ENCODE measurements around the gene TMC3. TPM values are rescaled to one million over a fixed set of nuclear protein-coding genes. Genes with fewer than 3 reads are reported as not detected.
A peak's percentile ranks its signal among the peaks of the same experiment; 100 is the strongest.
"Not testable (repeated sequence)": the region's sequence is repeated elsewhere in the genome, so short reads cannot be mapped to it uniquely, and the experiment has no call there.

The TMC3 gene
- total RNA-seq, 2 donors from 2014 or later = not detected

DNA sequence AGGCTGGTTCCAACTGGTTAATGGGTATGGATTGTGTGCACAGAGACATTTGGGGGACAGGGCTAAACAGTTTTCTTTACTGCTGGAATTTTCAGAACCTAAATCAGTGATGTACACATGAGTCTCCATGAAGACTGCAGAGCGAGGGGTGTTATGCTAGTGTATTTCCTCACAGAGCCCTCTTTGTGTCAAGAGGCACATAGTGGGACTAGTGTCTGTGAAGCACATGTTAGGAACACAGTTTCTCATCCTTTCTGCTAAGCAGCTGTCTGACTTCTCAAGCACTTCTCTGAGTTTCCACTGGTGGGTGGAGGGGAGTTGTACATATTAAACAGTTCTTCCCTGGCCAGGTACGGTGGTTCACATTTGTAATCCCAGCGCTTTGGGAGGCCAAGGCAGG lies 40.6 kb downstream of the TMC3 start:
- DNase-seq (ENCODE audit: low spot score) (no peak), ATAC-seq (no peak)
- Mint-ChIP-seq H3K27me3 (no peaks in the 10 kb centered on the region), H3K36me3 (no peaks in the 10 kb centered on the region), H3K4me3 (no peak overlapping the region), H3K27ac (peak overlapping the region in 1 of 2 donors; percentile 3), H3K9me3 (no peaks in the 10 kb centered on the region), H3K4me1 (ENCODE audit: low read depth in 2 of 2) (peaks cover 14% of the 10 kb centered on the region in 2 donors)

DNA sequence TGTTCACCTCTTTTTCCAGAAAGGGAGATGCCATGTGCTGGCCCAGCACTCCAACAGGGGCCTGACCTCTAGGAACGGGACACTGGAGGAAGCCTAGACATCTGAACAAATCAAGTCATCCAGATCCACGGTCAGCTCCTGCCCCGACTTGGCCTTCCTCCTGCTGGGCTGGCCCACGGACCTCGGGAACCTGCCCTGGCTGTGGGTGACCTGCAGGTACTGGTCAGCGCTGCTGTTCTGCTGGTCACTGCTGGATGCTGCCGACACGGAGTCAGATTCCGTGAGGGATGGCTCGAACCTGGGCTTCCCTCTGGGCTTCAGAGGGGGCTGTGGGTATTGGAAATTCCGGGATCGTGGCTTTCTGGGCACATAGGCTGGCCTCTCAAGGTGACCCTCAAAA lies 41.7 kb downstream of the TMC3 start:
- no peak for ATAC-seq
- Mint-ChIP-seq H3K27me3 (no peaks in the 10 kb centered on the region), H3K4me1 (ENCODE audit: low read depth in 2 of 2) (peaks cover 8 to 13% of the 10 kb centered on the region in 2 donors), H3K27ac (peak overlapping the region in 1 of 2 donors; percentile 31), H3K36me3 (no peaks in the 10 kb centered on the region), H3K4me3 (no peak overlapping the region), H3K9me3 (no peaks in the 10 kb centered on the region)
- no peak for DNase-seq (ENCODE audit: low spot score)

DNA sequence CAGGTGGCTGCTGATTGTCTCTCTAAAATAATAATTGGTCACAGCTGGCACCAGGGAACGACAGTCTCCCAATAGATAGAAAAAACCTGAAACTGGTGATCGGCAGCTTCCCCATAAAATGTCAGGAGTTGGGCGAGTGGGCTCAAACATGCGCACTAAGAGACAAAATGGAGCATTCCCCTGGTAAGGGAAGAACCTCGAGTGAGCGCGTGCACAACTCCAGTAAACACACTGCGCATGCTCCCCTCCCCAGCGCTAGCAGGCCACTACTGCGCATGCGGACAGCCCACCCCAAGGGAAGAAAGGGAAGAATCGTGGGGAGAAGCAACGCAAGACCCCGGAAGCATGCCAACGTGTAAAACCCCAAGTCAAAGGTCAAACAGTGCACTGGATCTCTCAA lies 42.4 kb downstream of the TMC3 start:
- H3K4me1 Mint-ChIP-seq (ENCODE audit: low read depth in 2 of 2) = peaks cover under 1 to 10% of the 10 kb centered on the region in 2 donors
- H3K27me3 Mint-ChIP-seq = no peaks in the 10 kb centered on the region
- no peaks in the 10 kb centered on the region for H3K9me3 Mint-ChIP-seq
- DNase-seq (ENCODE audit: low spot score) (no peak), ATAC-seq (no peak)
- H3K36me3 Mint-ChIP-seq = no peaks in the 10 kb centered on the region
- H3K4me3 Mint-ChIP-seq = no peak overlapping the region
- H3K27ac Mint-ChIP-seq = peak overlapping the region in 1 of 2 donors; percentile 23

DNA sequence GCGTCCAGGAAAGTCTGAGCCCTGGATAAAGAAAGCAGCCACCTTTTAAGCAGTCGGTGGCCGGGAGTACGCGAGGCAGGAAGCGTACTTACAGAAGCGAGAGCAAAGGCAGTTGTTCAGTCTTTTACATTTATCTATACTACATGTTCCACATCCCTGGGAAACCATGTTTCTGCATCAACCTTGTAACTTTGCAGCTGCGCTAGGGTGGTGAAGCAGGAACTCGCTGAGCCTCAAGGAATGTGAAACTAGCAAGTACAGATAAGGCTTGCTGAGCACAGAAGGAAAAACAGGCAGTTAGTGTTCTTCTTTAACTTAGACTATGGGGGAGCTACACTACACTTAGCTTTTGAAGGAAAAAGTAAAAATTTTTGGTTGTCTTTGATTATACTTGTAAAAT lies 42.9 kb downstream of the TMC3 start:
- H3K36me3 Mint-ChIP-seq; ATAC-seq; H3K4me3 Mint-ChIP-seq; H3K9me3 Mint-ChIP-seq; DNase-seq (ENCODE audit: low spot score); H3K4me1 Mint-ChIP-seq (ENCODE audit: low read depth in 2 of 2); H3K27me3 Mint-ChIP-seq: not testable (repeated sequence)
- peak overlapping the region in 1 of 2 donors; percentile 27 for H3K27ac Mint-ChIP-seq

DNA sequence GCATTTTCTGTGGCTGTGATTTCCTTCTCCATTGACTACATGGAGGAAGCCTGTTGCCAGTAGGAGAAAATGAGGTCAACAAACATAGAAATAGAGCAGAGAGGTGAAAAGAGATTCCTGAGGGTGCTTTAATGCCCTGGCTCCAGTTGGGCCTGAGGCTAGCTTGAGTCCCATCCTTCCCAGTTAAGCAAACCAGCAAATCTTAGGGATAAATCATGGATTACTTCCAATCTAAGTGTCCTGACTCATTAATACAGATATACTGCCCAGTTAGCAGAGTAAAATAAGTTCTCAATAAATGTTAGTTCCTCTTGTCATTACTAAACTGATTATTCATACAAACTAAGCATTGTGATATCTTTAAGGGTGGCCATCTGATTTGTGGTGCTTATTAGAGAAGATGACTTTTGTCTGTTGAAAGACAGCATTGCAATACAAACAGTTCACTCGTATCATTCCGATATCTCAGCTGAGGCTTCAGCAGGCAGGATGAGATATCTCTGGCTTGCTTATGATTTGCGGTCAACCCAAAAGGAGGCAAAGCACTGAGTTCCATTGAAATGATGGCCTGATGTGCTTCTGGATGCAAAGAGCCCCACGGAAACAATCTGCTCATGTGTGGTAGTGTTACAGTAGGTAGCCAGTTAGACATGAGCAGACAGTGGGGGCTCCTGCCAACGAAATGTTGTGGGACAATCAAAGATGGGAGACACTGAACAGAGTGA lies 43.5 kb downstream of the TMC3 start:
- Mint-ChIP-seq H3K27ac (peak overlapping the region in 1 of 2 donors; percentile 27), H3K4me3 (no peak overlapping the region), H3K9me3 (no peaks in the 10 kb centered on the region), H3K27me3 (no peaks in the 10 kb centered on the region), H3K36me3 (no peaks in the 10 kb centered on the region), H3K4me1 (ENCODE audit: low read depth in 2 of 2) (peaks cover 0 to 10% of the 10 kb centered on the region in 2 donors)
- ATAC-seq (no peak), DNase-seq (ENCODE audit: low spot score) (no peak)

DNA sequence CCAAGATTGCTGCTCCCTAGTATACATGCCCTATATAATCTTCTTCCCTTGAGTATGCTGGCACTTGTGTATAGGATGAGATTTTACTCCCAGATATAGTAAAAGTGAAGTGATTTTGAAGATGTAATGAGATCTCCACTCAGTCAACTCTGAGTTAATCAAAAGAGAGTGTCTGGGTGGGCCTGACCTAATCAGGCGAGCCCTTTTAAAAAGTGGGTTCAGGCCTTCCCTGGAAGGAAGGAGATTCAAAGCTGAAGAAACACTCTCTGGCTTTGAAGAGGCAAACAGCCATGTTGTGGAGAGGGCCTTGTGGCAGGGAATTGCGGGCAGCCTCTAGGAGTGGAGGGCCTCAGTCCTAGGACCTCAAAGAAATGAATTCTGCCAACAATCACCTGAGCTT lies 44.6 kb downstream of the TMC3 start:
- Mint-ChIP-seq H3K4me1 (ENCODE audit: low read depth in 2 of 2) (peaks cover 8 to 13% of the 10 kb centered on the region in 2 donors), H3K9me3 (no peaks in the 10 kb centered on the region), H3K27me3 (no peaks in the 10 kb centered on the region), H3K36me3 (no peaks in the 10 kb centered on the region), H3K4me3 (no peak overlapping the region), H3K27ac (no peak overlapping the region)
- no peak for ATAC-seq
- DNase-seq (ENCODE audit: low spot score) = no peak

DNA sequence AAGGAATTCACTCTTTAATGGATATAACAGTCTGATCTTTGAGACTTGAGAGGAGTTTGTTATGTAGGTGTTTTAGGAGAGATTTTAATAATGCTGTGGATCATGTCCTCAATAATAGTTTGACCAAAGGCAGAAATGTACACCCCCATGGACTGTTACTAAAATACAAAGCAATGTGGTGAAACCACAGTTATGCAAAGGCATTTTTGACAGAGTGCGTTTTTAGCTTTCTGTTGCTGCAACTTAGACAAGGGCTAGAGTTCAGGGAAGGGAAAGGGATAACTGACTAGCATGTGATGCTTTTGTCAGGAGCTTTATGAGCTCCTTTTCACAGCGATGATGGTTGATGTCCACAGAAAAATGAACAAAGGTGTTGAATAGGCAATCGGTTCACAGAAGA lies 46.5 kb downstream of the TMC3 start:
- Mint-ChIP-seq H3K9me3 (no peaks in the 10 kb centered on the region), H3K27me3 (no peaks in the 10 kb centered on the region), H3K36me3 (no peaks in the 10 kb centered on the region), H3K27ac (no peak overlapping the region), H3K4me3 (no peak overlapping the region), H3K4me1 (ENCODE audit: low read depth in 2 of 2) (peaks cover 22 to 28% of the 10 kb centered on the region in 2 donors)
- ATAC-seq = no peak
- no peak for DNase-seq (ENCODE audit: low spot score)

DNA sequence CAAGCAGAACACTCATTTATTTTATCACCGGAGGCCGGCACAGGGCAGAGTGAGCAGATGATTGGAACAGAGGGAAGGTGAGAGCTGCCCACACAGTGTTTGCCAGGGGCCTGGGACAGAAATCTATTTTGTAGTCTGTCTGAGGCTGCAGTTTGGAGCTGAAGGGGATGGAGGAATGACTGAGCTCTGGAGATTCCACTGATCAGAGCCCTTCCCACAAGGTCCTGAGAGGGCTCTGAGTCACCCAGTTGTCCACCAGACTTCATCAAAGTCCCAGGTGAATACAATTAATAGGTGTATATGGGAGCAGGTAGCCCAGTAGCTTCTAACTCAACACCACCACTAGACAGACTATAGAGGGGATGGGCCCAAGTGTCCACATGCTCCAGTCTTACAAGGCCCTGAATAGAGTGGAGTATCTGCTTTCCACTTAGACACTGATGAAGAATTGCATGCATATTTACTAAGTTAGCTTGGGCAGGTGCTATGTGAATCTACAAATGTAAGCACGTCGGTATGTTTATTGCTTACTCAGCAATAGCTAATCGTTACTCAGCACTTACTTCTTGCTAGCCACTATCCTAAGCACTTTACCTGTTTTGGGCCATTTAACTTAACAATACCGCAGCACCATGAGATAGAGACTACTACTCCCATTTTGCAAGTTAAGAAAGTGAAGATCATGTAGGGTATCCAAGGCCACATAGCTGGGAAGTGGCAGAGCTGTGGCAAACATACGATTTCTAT lies 47.4 kb downstream of the TMC3 start:
- Mint-ChIP-seq H3K27me3 (no peaks in the 10 kb centered on the region), H3K9me3 (no peaks in the 10 kb centered on the region), H3K4me1 (ENCODE audit: low read depth in 2 of 2) (peaks cover 26 to 32% of the 10 kb centered on the region in 2 donors), H3K27ac (no peak overlapping the region), H3K4me3 (no peak overlapping the region), H3K36me3 (no peaks in the 10 kb centered on the region)
- DNase-seq (ENCODE audit: low spot score) = no peak
- no peak for ATAC-seq

DNA sequence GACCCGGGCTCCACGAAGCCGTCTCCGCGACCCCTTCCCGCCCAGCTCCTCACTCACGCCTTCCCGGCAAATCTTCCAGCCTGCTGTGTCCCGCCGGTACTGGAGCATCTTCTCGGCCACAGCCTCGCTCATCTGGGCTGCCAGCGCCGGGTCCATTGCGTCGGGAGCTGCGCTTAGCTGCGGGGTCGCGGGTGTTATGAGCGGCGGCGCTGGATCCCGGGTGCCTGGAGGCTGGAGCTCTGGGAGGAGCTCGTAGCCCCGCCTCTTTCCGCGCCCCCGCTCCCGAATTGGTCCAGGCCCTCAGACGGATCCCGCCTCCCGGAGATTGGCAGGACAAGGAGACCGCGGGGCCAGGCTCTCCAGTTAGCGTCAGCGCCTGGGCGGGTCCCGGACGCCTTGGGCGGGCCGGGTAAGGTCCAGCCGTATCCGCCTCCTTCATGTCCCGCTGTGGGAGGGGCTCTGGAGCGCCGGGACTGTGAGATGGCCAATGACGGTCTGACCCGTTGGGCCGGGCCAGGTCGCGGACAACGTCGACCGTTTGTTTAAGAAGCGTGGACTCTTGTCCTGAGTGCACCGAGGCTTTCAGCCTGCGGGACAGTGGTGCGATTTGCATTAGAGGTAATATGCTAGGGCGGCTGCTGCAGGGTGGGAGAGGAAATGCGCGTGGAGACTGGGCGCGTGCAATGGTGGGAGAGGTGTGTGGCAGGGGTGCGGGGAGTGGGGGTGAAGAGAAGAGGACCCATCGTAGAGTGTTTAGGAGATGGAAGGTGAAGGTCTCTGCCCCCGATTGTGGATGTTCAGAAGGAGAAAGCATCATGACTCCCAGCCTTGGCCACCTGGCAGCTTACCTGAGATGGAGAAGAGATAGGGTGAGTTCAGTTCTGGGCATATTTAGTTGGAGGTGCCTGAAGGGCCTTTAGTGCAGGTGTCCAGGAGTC lies 49.8 kb downstream of the TMC3 start, which contains the start of gene STARD5:
Gene STARD5 (minus strand): TSS at position 198 of the 938 bp plus-strand sequence. CDS start 42 bp downstream, at position 156.
- DNase-seq (ENCODE audit: low spot score) (peak; percentile 99), ATAC-seq (peak; percentile 100)
- Mint-ChIP-seq H3K36me3 (no peaks in the 10 kb centered on the region), H3K9me3 (no peaks in the 10 kb centered on the region), H3K27ac (peak within 1 kb of the TSS; percentile 87 to 89), H3K4me1 (ENCODE audit: low read depth in 2 of 2) (peaks cover 26% of the 10 kb centered on the region in 2 donors), H3K4me3 (peak within 1 kb of the TSS; percentile 100), H3K27me3 (no peaks in the 10 kb centered on the region)

DNA sequence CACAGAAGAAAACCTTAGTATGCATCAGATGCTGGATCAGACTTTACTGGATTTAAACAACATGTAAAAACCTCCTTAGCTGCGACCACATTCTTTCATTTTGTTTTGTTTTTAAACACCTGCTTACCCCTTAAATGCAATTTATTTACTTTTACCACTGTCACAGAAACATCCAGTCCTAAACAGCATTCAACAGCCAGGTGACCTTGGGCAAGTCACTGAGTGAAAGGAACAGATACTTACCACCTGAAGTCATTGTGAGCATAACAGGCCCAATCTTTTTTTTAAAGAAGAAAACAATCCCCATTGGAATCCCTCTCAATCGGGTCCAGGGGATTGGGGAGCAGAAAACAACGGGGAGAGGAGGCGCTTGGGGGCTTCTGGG lies 50.5 kb downstream of the TMC3 start:
- no peak for ATAC-seq
- DNase-seq (ENCODE audit: low spot score) = no peak
- peak overlapping the region; percentile 87 to 89 for H3K27ac Mint-ChIP-seq
- peak overlapping the region; percentile 100 for H3K4me3 Mint-ChIP-seq
- peaks cover 28 to 29% of the 10 kb centered on the region in 2 donors for H3K4me1 Mint-ChIP-seq (ENCODE audit: low read depth in 2 of 2)
- H3K36me3 Mint-ChIP-seq = peaks cover 3% of the 10 kb centered on the region
- H3K9me3 Mint-ChIP-seq = no peaks in the 10 kb centered on the region
- no peaks in the 10 kb centered on the region for H3K27me3 Mint-ChIP-seq

DNA sequence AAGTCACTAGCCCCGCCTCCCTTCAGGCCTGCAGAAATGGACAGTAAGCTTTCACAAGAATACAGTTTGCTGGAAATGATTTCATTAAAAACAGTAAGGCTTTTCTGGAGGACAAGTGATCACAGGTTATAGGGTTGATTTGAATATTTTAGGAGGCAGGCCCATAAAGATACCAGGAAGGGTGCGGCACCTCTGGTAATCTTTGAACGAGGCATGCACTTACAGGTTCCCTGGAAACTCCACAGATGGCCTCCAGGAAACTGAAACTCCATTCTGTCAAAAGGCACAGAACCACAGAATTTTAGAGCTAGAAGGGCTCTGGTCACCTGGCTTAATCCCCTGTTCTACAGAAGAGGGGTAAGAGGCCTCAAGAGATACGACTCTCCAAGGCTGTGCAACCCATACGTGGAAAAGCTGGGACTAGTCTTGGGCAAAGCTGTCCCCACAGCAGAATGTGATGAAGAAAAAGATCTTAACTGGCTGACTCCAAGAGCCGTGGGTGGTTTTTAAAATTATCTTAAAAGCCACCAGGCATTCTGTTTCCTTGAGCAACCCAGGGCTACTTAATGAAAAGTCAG lies 51.2 kb downstream of the TMC3 start:
- ATAC-seq = no peak

DNA sequence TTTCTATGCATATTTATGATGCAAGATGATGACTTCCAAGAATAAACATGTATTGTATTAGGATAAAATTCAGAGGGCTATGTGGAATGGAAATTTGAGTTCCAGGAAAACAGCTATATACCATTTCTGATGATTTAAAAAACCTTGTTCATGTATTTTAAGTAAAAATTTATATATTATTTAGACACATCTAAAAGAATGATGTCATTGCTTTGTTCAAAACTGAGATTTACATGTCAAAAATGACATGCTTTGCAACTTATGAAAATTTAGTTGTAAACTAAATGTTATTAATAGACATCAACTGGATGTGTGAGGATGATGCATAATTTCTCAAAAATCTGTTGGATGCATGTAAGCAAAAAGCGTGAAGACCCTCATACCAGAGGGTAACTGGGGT lies 52.3 kb downstream of the TMC3 start:
- H3K4me3 Mint-ChIP-seq = no peak overlapping the region
- H3K27me3 Mint-ChIP-seq = no peaks in the 10 kb centered on the region
- no peak for DNase-seq (ENCODE audit: low spot score)
- H3K36me3 Mint-ChIP-seq = peaks cover 6% of the 10 kb centered on the region
- no peak for ATAC-seq
- no peak overlapping the region for H3K27ac Mint-ChIP-seq
- no peaks in the 10 kb centered on the region for H3K9me3 Mint-ChIP-seq
- H3K4me1 Mint-ChIP-seq (ENCODE audit: low read depth in 2 of 2) = peaks cover 26 to 32% of the 10 kb centered on the region in 2 donors

More for the DNA sequence above, 51.2 kb downstream of the TMC3 start:
- no peak for DNase-seq (ENCODE audit: low spot score)
- peak overlapping the region in 1 of 2 donors; percentile 29 for H3K27ac Mint-ChIP-seq
- H3K9me3 Mint-ChIP-seq = no peaks in the 10 kb centered on the region
- no peaks in the 10 kb centered on the region for H3K27me3 Mint-ChIP-seq
- H3K4me3 Mint-ChIP-seq = peak overlapping the region; percentile 100
- peaks cover 29 to 32% of the 10 kb centered on the region in 2 donors for H3K4me1 Mint-ChIP-seq (ENCODE audit: low read depth in 2 of 2)
- peaks cover 6% of the 10 kb centered on the region for H3K36me3 Mint-ChIP-seq

DNA sequence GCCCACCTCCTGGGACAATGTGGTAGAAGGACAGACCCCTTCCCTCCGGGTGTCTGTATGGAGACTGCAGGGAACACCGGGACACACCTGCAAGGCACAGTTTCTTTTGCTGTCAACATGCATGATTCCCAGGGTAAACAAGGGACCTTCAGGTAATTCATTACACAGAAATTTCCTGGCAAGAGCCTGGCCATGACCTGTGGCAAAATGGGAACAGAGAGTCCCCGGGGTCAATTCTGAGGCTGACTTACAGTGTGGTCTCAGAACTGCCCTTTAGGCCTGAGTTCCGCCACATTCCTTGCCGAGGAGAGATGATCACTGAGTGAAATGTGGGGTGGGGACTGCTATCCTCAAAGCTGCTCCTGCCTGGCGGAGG lies 56.4 kb downstream of the TMC3 start:
- Mint-ChIP-seq H3K9me3 (no peaks in the 10 kb centered on the region), H3K4me1 (ENCODE audit: low read depth in 2 of 2) (peaks cover 31 to 40% of the 10 kb centered on the region in 2 donors), H3K4me3 (no peak overlapping the region), H3K27me3 (no peaks in the 10 kb centered on the region), H3K36me3 (peaks cover 11% of the 10 kb centered on the region), H3K27ac (no peak overlapping the region)
- DNase-seq (ENCODE audit: low spot score) = no peak
- no peak for ATAC-seq

All from natural killer cell treated with Interleukin-12 subunit alpha and Interleukin-12 subunit beta and Interleukin-15 and Interleukin-18, amount 100 ng/mL, for 72 hours (primary cell).